ENCODE results near the gene NPVF.

- TF ChIP-seq ZFX (IDR thresholded peaks at IDR 0.05; ENCODE audit: borderline replicate concordance): no peak
- TF ChIP-seq CTCF (IDR thresholded peaks at IDR 0.05): no peak
Observed at GRCh38 chr7:25253714-25254113, 25.4 kb upstream of the NPVF start.
